HEK293 (cell line): ENCODE measurements around the gene CEP112.

Experiments used
- ZNF24 ChIP-seq: fragments of 450-650 bp; formaldehyde crosslinking; IDR thresholded peaks from 2 replicates; pipeline ENCODE4 v1.5.1; 2016; ENCODE audit warnings: missing biosample characterization, missing genetic modification characterization
- ZNF791 ChIP-seq: fragments of 450-650 bp; formaldehyde crosslinking; IDR thresholded peaks from 2 replicates; pipeline ENCODE4 v1.5.1; 2016; ENCODE audit warnings: missing biosample characterization, missing genetic modification characterization
- TF ChIP-seq, protein P1 (sequence below): fragments of 450-650 bp; formaldehyde crosslinking; IDR thresholded peaks from 2 replicates; pipeline ENCODE4 v1.5.1; 2016; ENCODE audit warnings: missing biosample characterization, missing genetic modification characterization

DNA sequence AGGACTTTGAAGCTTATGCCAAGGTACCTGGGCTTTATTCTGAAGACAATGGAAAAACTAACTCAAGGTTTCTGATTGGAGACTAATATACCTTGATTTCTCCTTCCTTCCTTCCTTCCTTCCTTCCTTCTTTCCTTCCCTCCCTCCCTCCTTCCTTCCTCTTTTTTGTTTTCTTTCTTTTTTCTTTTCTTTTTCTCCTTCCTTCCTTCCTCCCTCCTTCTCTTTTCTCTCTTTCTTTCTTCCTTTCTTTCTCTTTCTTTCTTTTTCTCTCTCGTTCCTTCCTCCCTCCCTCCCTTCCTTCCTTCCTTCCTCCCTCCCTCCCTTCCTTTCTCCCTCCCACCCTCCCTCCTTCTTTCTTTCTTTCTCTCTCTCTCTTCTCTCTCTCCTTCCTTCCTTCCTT, 531.9 kb downstream of the CEP112 start:
- TF ChIP-seq, protein P1, sequence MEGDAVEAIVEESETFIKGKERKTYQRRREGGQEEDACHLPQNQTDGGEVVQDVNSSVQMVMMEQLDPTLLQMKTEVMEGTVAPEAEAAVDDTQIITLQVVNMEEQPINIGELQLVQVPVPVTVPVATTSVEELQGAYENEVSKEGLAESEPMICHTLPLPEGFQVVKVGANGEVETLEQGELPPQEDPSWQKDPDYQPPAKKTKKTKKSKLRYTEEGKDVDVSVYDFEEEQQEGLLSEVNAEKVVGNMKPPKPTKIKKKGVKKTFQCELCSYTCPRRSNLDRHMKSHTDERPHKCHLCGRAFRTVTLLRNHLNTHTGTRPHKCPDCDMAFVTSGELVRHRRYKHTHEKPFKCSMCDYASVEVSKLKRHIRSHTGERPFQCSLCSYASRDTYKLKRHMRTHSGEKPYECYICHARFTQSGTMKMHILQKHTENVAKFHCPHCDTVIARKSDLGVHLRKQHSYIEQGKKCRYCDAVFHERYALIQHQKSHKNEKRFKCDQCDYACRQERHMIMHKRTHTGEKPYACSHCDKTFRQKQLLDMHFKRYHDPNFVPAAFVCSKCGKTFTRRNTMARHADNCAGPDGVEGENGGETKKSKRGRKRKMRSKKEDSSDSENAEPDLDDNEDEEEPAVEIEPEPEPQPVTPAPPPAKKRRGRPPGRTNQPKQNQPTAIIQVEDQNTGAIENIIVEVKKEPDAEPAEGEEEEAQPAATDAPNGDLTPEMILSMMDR (tag by site-specific recombination) = no peak
- no peak for TF ChIP-seq ZNF791 (tag by site-specific recombination)
- no peak for TF ChIP-seq ZNF24
